Uterus (tissue), 2 donors: ENCODE measurements around the gene ARFGEF2.

Experiments
- POLR2A ChIP-seq, 2 donors: fragments of 450-650 bp; IDR thresholded peaks; one replicate each; pipeline ENCODE4 v1.6.1; 2016; ENCODE audit warnings: antibody characterized with exemption in 2 of 2, mild to moderate bottlenecking in 1 of 2, moderate library complexity in 1 of 2
- TF ChIP-seq, protein P1 (sequence below), 4 experiments: fragments of 200-600 bp in 2 of 4; fragments of 450-650 bp in 2 of 4; sonication (generic) in 2 of 4; IDR thresholded peaks; one replicate each; pipeline ENCODE4 v1.5.1; 2016 to 2019; ENCODE audit warnings: antibody characterized with exemption in 4 of 4, mild to moderate bottlenecking in 2 of 4, moderate library complexity in 1 of 4

DNA sequence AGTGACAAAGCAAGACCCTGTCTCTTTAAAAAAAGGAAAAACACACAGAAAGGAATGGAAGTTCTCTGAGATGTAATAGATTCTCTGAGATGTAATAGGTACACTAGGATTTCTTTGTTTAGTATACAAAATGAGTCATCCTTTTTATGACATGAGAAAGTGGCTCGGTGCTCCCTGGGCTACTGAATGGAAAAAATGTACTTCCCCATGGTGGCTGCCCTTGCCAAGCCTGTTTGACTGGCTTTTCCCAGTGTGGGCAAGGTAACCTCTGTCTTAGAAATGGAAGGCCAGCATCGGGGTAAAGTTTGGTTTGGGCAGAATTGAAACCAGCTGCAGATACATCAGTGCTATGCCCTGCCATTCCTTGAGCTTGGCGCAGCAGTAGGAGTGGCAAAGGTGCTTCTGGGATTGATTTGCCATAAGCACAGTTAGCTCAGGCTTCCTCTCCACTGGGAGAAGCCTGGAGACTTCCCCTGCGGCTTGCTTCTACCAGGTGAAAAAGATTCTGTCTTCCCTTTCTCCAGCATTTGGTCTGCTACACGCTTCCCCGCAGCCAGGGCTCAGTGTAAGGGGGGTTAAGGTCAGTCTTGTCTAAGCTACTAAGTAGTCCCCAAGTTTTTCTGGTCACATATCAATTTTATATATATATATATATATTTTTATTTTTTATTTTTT lies 24.5 kb downstream of the ARFGEF2 start:
- TF ChIP-seq, protein P1, sequence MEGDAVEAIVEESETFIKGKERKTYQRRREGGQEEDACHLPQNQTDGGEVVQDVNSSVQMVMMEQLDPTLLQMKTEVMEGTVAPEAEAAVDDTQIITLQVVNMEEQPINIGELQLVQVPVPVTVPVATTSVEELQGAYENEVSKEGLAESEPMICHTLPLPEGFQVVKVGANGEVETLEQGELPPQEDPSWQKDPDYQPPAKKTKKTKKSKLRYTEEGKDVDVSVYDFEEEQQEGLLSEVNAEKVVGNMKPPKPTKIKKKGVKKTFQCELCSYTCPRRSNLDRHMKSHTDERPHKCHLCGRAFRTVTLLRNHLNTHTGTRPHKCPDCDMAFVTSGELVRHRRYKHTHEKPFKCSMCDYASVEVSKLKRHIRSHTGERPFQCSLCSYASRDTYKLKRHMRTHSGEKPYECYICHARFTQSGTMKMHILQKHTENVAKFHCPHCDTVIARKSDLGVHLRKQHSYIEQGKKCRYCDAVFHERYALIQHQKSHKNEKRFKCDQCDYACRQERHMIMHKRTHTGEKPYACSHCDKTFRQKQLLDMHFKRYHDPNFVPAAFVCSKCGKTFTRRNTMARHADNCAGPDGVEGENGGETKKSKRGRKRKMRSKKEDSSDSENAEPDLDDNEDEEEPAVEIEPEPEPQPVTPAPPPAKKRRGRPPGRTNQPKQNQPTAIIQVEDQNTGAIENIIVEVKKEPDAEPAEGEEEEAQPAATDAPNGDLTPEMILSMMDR (IDR thresholded peaks at IDR 0.05), result no peak
- no peak for TF ChIP-seq POLR2A (IDR thresholded peaks at IDR 0.05)
